Measurements from ENCODE around the gene RPF1. TPM values are rescaled to one million over a fixed set of nuclear protein-coding genes. Genes with fewer than 3 reads are reported as not detected.

RPF1 gene
- total RNA-seq, 4 donors from 2014 or later, result 27.1 to 63.6 (median 29.4) TPM

DNA sequence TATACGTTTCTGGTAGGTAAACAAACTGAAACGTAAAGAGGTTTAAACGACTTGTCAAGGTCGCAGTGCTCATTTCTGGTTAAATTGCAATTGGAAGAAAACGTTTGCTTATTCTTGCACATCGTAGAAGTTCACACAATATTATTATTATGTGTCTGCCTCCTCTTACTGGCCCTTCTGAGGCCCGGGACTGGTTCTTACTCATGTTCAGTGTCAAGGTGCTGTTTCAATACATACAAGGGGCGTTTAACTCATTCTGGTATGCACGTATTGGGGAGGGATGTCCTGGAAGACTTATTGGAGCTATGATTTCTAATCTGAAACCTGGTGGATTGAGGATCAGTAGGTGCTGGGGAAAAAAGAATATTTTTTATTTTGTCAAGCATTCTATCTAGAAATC, 932 bp downstream of the RPF1 start:
- TF ChIP-seq, protein P1, sequence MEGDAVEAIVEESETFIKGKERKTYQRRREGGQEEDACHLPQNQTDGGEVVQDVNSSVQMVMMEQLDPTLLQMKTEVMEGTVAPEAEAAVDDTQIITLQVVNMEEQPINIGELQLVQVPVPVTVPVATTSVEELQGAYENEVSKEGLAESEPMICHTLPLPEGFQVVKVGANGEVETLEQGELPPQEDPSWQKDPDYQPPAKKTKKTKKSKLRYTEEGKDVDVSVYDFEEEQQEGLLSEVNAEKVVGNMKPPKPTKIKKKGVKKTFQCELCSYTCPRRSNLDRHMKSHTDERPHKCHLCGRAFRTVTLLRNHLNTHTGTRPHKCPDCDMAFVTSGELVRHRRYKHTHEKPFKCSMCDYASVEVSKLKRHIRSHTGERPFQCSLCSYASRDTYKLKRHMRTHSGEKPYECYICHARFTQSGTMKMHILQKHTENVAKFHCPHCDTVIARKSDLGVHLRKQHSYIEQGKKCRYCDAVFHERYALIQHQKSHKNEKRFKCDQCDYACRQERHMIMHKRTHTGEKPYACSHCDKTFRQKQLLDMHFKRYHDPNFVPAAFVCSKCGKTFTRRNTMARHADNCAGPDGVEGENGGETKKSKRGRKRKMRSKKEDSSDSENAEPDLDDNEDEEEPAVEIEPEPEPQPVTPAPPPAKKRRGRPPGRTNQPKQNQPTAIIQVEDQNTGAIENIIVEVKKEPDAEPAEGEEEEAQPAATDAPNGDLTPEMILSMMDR (IDR thresholded peaks at IDR 0.05; ENCODE audit: low read depth), result no peak

DNA sequence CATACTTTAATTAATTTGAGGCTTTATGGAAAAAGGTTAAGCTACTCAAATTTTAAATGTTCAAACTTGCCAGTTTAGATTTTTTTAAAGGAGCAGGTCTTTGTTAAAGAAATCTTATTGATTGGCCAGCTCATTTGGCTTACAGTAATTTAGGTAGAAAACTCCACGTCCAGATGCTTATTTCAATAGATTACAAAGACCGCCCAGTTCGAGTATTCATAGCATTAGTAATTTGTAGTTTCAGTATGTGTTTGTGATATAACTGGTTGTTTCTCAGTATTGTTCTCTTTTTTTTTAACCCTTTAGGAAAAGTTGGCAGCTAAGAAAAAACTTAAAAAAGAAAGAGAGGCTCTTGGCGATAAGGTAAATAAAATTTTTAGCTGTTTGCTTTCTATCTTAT, 1.6 kb downstream of the RPF1 start:
- TF ChIP-seq, protein P1 (IDR thresholded peaks at IDR 0.05; ENCODE audit: low read depth), result no peak

DNA sequence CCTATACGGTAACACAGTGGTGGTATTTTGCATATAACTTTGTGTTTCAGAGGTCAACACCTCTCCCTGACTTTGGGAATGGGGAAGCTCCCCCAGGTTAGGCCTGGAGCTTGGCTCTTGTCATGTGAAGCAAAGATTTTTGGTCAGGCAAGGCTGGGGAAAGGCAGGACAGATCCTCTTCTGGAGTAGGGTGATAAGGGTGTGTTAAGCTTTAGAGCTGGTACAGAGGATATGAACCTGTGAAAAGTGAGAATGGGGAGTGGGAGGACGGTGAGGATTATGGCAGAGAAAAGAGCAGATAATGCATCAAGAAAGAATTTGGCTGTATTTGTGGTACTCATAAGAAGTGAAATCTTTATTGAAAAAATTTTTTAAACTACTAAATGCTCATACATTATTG, 2.3 kb downstream of the RPF1 start:
- TF ChIP-seq, protein P1 (IDR thresholded peaks at IDR 0.05; ENCODE audit: low read depth), result no peak

DNA sequence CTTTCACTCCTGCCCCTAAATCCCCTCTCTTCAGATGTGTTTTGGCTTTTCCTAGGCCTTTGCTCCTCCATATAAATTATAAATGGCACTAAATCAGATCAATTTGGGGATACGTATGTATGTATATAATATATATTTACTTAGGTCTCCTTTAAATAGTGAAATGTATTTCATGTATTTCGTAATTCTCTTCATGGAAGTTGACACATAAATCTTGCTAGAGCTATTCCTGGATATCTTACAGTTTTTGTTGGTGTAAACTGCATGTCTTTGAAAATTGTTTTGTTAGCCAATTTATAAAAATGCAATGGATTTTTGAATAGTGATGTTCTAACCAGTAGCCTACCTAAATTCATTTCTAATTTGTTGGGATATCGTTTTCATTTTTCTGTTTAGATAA, 9.0 kb downstream of the RPF1 start:
- TF ChIP-seq, protein P1 (IDR thresholded peaks at IDR 0.05; ENCODE audit: low read depth), result no peak

DNA sequence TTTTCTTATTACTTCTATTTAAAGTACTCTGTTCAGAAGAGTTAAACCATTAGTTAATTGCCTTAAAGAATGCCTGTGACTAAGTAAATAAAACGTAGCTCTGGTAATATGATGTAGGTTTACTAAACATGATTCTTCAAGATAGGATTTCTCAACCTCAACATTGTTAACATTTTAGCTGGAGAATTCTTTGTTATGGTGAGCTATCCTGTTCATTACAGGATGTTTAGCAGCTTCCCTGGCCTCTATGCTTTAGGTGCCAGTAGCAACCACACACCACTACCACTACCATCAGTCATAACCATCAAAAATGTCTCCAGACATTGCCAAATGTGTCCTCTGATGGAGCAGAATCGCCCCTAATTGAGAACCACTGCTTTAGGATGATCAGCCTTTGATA, 10.7 kb downstream of the RPF1 start:
- TF ChIP-seq, protein P1 (IDR thresholded peaks at IDR 0.05; ENCODE audit: low read depth), result no peak

DNA sequence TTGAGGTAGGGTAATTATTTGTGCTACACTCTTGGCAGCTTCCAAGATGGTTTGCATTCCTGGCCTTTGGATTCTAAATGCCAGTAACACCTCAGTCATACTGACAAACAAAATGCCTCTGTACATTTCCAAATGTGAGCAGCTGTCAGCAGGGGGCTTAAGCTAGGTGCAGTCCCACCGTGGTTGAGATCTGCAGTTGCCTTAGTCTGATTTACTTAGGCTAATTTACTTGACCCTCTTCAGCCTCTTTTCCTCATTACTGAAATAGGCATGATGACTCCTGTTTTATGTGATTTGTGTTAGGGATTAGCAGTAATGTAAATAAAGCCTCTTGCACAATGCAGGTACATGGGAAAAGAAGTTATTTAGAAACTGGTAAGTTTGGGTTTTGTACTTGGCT, 13.7 kb downstream of the RPF1 start:
- TF ChIP-seq, protein P1 (IDR thresholded peaks at IDR 0.05; ENCODE audit: low read depth), result no peak

DNA sequence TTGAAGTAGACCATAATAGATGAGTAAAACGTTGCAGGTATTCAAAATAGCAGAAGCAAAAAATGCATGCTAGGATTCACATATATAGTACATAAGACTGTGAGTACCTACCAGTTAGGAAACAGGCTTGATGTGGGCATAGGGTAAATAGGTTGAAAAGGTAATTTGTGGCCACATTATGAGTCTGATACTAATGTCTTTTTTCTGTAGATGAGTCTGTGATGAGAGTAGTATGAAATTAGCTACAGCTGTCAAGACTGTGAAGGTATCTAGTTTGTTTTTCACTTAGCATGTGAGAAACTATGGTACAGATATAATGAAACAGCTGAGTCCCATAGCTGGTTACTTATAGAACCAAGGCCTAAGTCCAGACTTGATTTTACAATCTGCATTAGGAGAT, 14.7 kb downstream of the RPF1 start:
- TF ChIP-seq, protein P1 (IDR thresholded peaks at IDR 0.05; ENCODE audit: low read depth), result no peak

Data from subcutaneous adipose tissue (tissue), 4 donors.